ENCODE measurements around the gene FGGY. TPM values are rescaled to one million over a fixed set of nuclear protein-coding genes. Genes with fewer than 3 reads are reported as not detected.
"Not testable (repeated sequence)": the region's sequence is repeated elsewhere in the genome, so short reads cannot be mapped to it uniquely, and the experiment has no call there.

The FGGY gene
- total RNA-seq, 1 experiment from 2014 or later = 14.6 TPM

- H3K9me3 Mint-ChIP-seq = peaks cover 34 to 38% of the 10 kb centered on the region in 2 experiments
- H3K27ac Mint-ChIP-seq = no peak overlapping the region
- H3K14ac ChIP-seq (ENCODE audit: insufficient read depth, low read length) = no peak overlapping the region
- WGBS (ENCODE audit: extremely low coverage, insufficient read length, low lambda C conversion rate) = no CpG with 5 or more reads among the region's 4 CpGs
- no peak overlapping the region for H3K27ac ChIP-seq (ENCODE audit: insufficient read length, low read depth, low read length)
- H4K8ac ChIP-seq (replicated peaks; ENCODE audit: insufficient read length, low read depth, low read length) = no peak overlapping the region
- H3K4ac ChIP-seq (ENCODE audit: low read depth, low read length) = no peak overlapping the region
- no peak overlapping the region for H2AK5ac ChIP-seq (ENCODE audit: insufficient read length, low read length)
- H3K18ac ChIP-seq (ENCODE audit: insufficient read length, low read depth, low read length) = no peak overlapping the region
- no peaks in the 10 kb centered on the region for H4K20me1 ChIP-seq (ENCODE audit: control insufficient read depth, insufficient read depth, insufficient read length)
- H3K4me1 ChIP-seq (ENCODE audit: insufficient read depth, low read length) = no peaks in the 10 kb centered on the region
- H3K23me2 ChIP-seq (ENCODE audit: insufficient read length, low read depth, low read length, poor library complexity, severe bottlenecking) = no peaks in the 10 kb centered on the region
- TF ChIP-seq, protein P1, sequence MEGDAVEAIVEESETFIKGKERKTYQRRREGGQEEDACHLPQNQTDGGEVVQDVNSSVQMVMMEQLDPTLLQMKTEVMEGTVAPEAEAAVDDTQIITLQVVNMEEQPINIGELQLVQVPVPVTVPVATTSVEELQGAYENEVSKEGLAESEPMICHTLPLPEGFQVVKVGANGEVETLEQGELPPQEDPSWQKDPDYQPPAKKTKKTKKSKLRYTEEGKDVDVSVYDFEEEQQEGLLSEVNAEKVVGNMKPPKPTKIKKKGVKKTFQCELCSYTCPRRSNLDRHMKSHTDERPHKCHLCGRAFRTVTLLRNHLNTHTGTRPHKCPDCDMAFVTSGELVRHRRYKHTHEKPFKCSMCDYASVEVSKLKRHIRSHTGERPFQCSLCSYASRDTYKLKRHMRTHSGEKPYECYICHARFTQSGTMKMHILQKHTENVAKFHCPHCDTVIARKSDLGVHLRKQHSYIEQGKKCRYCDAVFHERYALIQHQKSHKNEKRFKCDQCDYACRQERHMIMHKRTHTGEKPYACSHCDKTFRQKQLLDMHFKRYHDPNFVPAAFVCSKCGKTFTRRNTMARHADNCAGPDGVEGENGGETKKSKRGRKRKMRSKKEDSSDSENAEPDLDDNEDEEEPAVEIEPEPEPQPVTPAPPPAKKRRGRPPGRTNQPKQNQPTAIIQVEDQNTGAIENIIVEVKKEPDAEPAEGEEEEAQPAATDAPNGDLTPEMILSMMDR (conservative IDR thresholded peaks at IDR 0.05) = no peak
- H3T11ph ChIP-seq (ENCODE audit: low read length) = no peak overlapping the region
- no peak overlapping the region for H2BK12ac ChIP-seq (ENCODE audit: insufficient read length, low read depth, low read length)
- H3K79me2 ChIP-seq (ENCODE audit: insufficient read depth, low read length) = no peaks in the 10 kb centered on the region
- H4K5ac ChIP-seq (ENCODE audit: insufficient read length, low read depth, low read length) = no peak overlapping the region
- H2AFZ ChIP-seq (ENCODE audit: low read length) = no peak overlapping the region
- H3K36me3 Mint-ChIP-seq (ENCODE audit: insufficient read depth in 1 of 3, low read depth in 3 of 3) = peaks cover 13 to 33% (median 25%) of the 10 kb centered on the region in 3 experiments
- H3K4me1 Mint-ChIP-seq = no peaks in the 10 kb centered on the region
- no peak overlapping the region for H2BK120ac ChIP-seq (ENCODE audit: low read depth, low read length, poor library complexity, severe bottlenecking)
- no peak overlapping the region for H3K23ac ChIP-seq (ENCODE audit: insufficient read length, low read depth, low read length)
- no peak overlapping the region for H3K56ac ChIP-seq (ENCODE audit: insufficient read length, low read depth, low read length)
- no peak for DNase-seq
- peaks cover 2% of the 10 kb centered on the region; the same call in 1 of the 2 replicates for H3K27me3 Mint-ChIP-seq (ENCODE audit: low read depth)
- H2BK5ac ChIP-seq (ENCODE audit: insufficient read length, low read length) = no peak overlapping the region
- H3K9me3 ChIP-seq (ENCODE audit: control insufficient read depth, low read depth, low read length) = no peaks in the 10 kb centered on the region
- H3K9ac ChIP-seq (ENCODE audit: extremely low read depth, insufficient read length, low read length) = no peak overlapping the region
- no peak overlapping the region for H2BK15ac ChIP-seq (ENCODE audit: low read depth, low read length)
- H3K27me3 ChIP-seq (ENCODE audit: insufficient read depth, low read length) = no peaks in the 10 kb centered on the region
- H3K4me2 ChIP-seq (ENCODE audit: insufficient read depth, insufficient read length, low read length) = no peak overlapping the region
- no peak overlapping the region for H2BK20ac ChIP-seq (ENCODE audit: low read depth, low read length, poor library complexity, severe bottlenecking)
- H3K79me1 ChIP-seq (ENCODE audit: insufficient read depth, low read depth, low read length, poor library complexity, severe bottlenecking) = no peaks in the 10 kb centered on the region
- no peak overlapping the region for H3K4me3 Mint-ChIP-seq
- H4K91ac ChIP-seq (ENCODE audit: insufficient read length, low read depth, low read length) = no peak overlapping the region
These were observed 47.3 kb upstream of the FGGY start for GRCh38 chr1:59249396-59250137.

GRCh38 chr1:59251061-59251460 is 45.8 kb upstream of the FGGY start:
- Mint-ChIP-seq H3K36me3 (ENCODE audit: insufficient read depth in 1 of 3, low read depth in 3 of 3) (peaks cover 13 to 29% (median 23%) of the 10 kb centered on the region in 3 experiments), H3K9me3 (peaks cover 32 to 38% of the 10 kb centered on the region in 2 experiments)
- H3T11ph ChIP-seq (ENCODE audit: low read length); H2BK5ac ChIP-seq (ENCODE audit: insufficient read length, low read length); H3K4me2 ChIP-seq (ENCODE audit: insufficient read depth, insufficient read length, low read length); H2AFZ ChIP-seq (ENCODE audit: low read length); H2AK5ac ChIP-seq (ENCODE audit: insufficient read length, low read length); H3K18ac ChIP-seq (ENCODE audit: insufficient read length, low read depth, low read length); H4K91ac ChIP-seq (ENCODE audit: insufficient read length, low read depth, low read length); H3K23me2 ChIP-seq (ENCODE audit: insufficient read length, low read depth, low read length, poor library complexity, severe bottlenecking); H3K27me3 ChIP-seq (ENCODE audit: insufficient read depth, low read length); DNase-seq; H3K27me3 Mint-ChIP-seq (ENCODE audit: low read depth); H3K4me1 ChIP-seq (ENCODE audit: insufficient read depth, low read length); H4K20me1 ChIP-seq (ENCODE audit: control insufficient read depth, insufficient read depth, insufficient read length); H3K14ac ChIP-seq (ENCODE audit: insufficient read depth, low read length); H3K4me3 Mint-ChIP-seq; H2BK20ac ChIP-seq (ENCODE audit: low read depth, low read length, poor library complexity, severe bottlenecking); H3K4ac ChIP-seq (ENCODE audit: low read depth, low read length); H3K56ac ChIP-seq (ENCODE audit: insufficient read length, low read depth, low read length); H2BK120ac ChIP-seq (ENCODE audit: low read depth, low read length, poor library complexity, severe bottlenecking); H3K27ac Mint-ChIP-seq; H3K4me1 Mint-ChIP-seq; H3K79me1 ChIP-seq (ENCODE audit: insufficient read depth, low read depth, low read length, poor library complexity, severe bottlenecking); H3K23ac ChIP-seq (ENCODE audit: insufficient read length, low read depth, low read length); H3K9ac ChIP-seq (ENCODE audit: extremely low read depth, insufficient read length, low read length); H2BK15ac ChIP-seq (ENCODE audit: low read depth, low read length); H3K27ac ChIP-seq (ENCODE audit: insufficient read length, low read depth, low read length); H4K8ac ChIP-seq (replicated peaks; ENCODE audit: insufficient read length, low read depth, low read length); H2BK12ac ChIP-seq (ENCODE audit: insufficient read length, low read depth, low read length); H4K5ac ChIP-seq (ENCODE audit: insufficient read length, low read depth, low read length); H3K79me2 ChIP-seq (ENCODE audit: insufficient read depth, low read length); H3K9me3 ChIP-seq (ENCODE audit: control insufficient read depth, low read depth, low read length): not testable (repeated sequence)
- no CpG with 5 or more reads among the region's 12 CpGs for WGBS (ENCODE audit: extremely low coverage, insufficient read length, low lambda C conversion rate)
